ENCODE results near the gene BRMS1.

The BRMS1 gene

DNA sequence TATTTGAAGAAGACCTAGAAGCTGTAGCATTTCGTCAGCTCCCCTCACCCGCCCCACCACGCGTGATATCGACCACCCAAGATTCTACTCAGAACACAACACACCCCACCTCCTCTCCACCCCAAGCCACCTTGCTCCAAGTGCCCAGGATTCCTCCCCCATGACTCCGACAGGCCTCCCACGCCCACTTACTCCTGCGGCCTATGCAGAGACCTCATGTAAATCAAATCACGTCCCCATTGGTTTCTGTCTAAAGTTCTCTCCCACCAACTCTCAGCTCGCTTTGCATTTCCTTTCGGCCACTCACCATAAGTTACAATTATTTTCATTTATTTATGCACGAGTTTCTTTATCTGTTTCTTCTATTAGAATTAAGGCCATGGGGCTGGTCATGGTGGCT, 42.2 kb downstream of the BRMS1 start:
- no peak for DNase-seq

DNA sequence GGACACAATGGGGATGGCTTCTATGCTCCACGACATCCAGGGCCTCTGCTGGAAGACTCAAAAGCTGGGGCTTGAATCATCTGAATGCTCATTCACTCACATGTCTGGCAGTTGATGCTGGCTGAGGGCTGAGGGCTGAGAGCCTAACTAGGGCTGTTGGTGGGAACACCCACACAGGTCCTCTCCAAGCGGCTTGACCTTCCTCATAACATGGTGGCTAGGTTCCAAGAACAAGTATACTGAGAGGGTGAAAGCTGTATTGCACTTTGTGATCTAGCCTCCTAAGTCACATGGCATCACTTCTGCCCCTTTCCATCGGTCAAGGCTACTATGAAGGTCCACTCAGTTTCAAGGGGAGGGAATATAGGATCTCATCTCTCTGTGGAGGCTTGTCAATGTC, 45.7 kb downstream of the BRMS1 start:
- DNase-seq = no peak

DNA sequence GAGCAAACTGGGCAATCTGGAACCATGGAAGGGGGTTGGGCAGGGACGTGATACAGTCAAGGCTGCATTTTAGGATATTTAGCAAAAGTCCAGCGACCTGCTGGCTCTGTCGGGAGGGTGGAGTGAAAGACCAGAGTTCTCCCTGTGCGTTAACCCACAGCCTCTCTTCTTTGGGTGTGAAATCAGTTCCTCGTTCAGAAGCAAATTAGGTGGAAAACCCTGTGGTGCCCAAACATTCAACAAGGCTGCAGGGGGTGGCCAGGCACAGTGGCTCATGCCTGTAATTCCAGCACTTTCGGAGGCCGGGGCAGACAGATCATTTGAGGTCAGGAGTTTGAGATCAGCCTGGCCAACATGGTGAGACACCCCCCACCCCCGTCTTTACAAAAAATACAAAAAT, 47.3 kb downstream of the BRMS1 start:
- DNase-seq = no peak

DNA sequence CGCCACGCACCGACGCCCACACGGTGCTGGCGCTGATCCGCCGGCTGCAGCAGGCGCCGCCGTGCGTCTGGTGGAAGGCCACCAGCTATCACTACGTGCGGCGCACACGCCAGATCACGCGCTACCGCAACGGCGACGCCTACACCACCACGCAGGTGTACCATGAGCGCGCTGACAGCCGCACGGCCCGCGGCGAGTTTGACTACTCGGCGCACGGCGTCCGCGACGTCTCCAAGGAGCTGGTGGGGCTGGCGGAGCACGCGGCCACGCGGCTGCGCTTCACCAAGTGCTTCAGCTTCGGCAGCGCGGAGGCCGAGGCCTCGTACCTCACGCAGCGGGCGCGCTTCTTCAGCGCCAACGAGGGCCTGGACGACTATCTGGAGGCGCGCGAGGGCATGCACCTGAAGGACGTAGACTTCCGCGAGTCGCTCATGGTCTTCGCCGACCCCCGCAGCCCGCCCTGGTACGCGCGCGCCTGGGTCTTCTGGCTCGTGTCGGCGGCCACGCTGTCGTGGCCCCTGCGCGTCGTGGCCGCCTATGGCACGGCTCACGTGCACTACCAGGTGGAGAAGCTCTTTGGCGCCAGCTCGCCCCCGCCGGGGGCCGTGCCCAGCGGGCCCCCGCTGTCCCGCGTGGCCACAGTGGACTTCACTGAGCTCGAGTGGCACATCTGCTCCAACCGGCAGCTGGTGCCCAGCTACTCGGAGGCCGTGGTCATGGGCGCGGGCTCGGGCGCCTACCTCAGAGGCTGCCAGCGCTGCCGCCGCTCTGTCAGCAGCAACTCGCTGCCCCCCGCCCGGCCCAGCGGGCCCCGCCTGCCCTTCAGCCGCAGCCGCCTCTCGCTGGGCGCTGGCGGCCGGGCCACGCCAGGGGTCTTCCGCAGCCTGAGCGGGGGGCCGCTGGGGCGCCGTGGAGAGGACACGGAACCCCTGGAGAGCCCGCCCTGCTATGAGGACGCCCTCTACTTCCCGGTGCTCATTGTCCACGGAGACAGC, 50.0 kb downstream of the BRMS1 start:
- DNase-seq = no peak

DNA sequence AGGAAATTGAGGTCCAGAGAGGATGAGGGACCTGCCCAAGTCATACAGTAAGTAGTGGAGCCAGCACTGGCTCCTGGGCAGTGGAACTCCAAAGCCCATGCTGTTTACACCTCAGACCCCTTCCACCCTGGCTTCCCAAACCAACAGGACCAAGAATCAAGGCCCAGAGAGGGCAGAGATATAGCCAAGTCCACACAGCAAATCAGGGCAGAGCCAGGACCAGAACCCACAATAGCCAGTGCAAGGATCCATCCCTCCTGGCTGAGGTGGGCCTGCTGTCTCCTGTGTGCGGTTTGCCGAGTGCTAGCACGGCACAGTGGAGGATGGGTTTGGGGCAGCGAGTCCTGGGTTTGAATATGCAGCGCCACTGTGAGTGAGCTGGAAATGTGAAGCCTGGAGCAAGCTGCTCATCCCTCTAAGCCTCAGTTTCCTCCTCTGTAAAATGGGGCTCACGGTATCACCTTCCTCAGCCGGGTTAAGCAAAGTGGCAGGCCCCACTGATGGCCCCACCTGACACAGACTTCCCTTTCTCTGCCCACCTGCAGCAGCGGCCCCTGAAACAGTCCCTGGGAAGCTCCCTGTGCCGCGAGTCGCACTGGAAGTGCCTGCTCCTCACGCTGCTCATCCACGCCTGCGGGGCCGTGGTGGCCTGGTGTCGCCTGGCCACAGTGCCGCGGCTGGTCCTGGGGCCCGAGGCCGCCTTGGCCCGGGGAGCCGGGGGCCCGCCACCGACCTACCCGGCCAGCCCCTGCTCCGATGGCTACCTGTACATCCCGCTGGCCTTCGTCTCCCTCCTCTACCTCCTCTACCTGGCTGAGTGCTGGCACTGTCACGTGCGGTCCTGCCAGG, 50.9 kb downstream of the BRMS1 start:
- DNase-seq = no peak

DNA sequence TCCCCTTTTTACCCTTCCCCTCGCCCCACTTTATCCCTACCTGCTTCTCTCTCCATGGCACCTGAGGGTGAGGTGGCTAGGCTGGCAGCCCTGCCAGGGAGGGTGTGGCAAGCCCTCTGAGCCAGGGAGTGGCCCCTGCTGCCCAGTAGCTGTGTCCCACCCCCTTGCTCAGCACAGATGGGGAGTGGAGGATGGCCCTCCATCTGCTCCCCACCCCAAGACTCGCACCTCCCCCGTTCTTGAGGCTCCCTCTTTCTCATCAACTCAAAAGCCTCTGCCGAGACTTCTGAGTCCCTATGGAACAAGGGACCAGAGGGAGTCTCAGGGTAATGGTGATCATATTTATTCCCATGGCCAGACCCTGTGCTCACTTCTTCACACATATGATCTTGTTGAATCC, 51.6 kb downstream of the BRMS1 start:
- DNase-seq = no peak

DNA sequence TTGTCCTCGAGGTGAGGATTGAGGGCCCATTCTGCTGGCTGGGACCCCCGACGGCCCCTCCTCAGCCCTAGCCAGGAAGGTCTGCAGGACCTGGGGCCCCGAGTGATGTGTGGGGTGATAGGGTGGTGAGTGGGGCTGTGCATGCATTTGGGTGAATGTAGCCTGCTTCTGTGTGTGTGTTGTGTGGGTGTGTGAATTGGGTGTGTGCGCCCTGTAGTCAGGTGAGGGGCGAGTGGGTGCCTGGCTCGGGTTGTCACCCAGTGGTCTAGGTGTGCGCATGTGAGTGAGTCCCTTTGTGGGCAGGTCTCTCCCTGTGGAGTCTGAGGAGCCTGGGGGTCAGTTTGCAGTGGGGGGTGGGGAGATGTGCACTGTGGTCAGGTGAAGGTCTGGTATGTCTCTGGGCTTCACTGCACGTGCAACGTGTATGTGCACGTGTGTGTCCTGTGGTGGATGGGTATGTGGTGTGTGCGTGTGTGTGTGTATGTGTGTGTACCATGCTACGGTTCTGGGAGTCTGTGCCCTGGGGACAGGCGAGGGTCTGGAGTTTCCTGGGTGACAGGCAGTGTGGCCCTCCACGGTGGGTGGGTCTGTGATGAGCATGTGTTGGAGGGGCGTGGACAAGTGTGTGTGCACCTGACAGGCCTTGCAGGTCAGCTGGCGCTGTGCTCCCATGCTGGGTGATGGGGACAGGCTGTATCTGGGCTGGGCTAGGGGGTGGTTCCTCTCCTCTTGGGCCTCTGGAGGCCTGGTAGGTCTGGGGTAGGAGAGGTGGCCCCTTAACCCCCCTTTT, 52.2 kb downstream of the BRMS1 start:
- DNase-seq = no peak

DNA sequence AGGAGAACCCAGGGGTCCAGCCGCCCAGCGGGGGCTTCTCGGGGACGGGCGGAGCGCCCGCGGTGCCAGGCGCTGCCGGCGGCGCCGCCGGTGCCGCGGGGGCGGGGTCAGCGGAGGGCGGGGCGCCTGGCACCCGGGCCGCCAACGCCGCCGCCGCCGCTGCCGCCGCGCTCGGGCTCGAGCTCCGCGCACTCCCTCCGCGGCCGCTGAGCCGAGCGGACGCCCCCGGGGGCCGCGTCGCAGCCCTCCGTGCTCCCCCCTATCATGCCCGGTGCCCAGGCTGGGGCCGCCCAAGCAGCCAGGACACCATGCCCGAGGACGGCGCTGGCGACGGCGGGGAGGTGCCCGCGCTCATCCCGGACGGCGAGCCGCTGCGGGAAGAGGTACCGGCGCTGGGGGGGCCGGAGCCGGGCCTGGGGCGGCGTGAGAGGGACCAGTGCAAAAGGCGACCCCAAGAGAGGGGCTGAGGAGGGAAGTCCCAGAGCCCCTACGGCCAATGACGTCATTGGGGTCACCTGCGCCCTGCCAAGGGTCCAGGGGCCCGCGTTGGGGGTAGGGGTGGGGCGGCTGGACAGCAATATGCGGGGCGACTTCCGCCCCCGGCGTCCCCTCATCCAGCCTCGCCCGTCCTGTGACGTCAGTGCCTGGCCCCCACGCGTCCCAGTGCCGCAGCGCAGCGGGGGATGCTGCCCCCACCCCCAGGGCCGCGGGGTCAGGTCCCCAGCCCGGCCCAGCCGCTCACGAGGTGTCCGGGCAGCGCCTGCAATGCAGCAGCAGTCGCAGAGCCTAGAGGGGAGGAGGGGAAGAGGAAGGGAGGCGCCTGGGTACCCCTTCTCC, 53.0 kb downstream of the BRMS1 start, which contains the start of gene TMEM151A:
Gene TMEM151A (plus strand): TSS at position 189 of the 837 bp plus-strand sequence. CDS start 120 bp downstream, at position 309.
- DNase-seq = peak in 1 of 2 experiments; percentile 28

DNA sequence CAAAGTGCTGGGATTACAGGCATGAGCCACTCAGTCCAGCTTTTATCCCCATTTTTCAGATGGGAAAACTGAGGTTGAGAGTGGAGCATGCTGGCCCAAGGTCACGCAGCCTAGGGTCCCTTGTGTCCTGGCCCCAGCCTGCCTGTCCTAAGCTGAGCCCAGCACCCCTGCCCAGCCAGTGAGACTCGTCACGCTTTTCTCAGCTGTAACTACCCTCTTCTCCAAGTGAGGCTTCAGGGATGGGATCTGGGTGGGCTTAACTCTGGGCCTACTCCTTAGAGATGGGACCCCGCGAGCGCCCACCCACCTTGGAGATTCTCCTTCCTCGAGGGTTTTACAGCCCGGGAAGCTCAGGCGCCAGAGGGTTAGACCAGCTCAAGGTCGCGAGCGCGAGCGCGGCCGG, 53.6 kb downstream of the BRMS1 start:
- DNase-seq = no peak

DNA sequence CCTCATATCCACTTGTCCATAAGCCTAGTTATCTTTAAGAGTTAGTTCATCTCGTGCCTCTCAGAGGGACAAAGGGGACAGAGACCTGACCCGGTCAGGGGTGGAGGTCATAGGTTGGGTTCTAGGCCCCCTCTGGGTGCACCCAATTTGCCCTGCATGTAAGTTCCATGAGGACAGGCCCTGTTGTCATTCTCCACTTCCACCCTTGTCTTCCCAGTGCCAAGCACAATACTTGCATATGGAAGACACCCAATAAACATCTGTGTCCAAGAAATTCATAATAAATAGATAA, 54.6 kb downstream of the BRMS1 start:
- DNase-seq = no peak

DNA sequence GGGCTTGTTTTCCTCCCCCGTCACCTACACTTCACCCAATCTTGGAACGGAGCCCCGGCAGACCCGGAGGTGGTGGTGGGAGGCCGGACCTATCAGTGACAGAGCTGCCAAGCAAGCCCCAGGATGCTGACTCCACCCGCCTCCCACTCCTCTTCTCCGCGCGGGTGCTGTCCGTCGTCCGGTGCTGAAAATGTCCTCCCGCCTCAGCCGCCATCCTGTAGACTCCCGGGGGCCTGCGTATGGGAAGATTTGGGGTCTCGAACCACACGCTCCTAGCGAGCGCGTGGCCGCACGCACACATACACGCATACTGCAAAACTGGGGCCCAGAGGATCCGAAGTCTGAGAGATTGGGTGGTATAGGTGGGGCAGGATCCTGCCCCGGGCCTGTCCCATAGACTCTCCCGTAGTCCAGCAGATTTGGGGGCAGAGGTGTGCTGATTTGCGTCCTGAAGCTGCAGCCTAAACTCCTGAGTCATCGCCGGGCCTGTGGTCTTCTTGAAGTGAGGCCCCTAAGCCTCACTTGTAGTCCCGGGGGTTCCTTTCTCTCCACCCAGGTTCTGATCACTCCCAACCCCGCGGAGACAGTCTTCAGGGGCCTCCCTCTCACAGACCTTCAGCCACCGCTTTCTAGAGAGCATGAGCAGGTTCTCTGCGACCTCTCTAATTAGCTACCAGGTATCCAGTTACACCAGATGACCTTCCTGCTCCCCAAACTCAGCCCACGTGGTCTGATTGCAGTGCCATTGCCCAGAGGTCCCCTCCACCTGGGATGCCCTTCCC, 55.2 kb downstream of the BRMS1 start:
- peak in 1 of 2 experiments; percentile 67 for DNase-seq

DNA sequence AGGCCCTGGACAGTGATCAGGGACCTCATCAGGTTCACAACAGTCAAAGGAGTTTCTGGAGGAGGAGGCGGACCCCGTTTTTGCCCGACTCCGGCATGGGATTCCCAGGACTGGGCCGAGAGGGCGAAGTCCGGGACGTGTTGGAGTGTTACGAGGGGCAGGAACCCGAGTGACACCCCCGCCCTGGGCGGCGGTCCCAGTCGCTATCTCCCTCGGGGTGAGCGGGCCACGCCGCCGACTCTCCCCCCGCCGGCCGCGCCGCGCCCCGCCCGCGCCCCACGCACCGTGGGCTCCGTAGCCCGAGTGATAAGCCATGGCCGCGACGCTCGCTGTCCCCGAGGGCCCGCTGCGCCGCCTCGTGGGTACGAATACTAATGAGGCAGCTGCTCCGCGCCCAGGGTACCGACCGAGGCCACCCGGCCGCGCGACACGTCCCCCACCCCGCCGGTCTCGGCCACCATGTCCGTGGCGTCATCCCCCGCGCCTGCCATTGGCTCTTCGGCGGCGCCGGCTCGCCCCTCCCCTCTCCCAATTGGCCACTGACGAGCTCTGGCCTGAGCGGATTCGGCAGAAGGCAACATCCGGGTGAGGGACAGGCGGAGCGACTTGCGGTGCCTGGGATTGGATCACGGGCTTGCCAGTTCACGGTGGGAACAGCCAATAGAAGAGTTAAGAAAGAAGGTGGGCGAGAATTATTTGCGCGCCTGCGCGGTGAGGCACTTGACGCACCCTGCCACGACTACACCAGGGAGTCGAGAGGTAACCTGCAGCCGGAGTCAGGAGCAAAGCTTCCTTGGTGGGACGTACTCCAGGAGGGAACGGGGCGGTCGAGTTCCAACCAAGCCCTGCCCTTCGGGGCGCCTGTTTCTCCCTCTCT, 56.0 kb downstream of the BRMS1 start, which contains the start of gene YIF1A:
Gene YIF1A (minus strand): TSS at position 473 of the 877 bp plus-strand sequence. CDS start 158 bp downstream, at position 315.
- peak; percentile 98 to 99 for DNase-seq

DNA sequence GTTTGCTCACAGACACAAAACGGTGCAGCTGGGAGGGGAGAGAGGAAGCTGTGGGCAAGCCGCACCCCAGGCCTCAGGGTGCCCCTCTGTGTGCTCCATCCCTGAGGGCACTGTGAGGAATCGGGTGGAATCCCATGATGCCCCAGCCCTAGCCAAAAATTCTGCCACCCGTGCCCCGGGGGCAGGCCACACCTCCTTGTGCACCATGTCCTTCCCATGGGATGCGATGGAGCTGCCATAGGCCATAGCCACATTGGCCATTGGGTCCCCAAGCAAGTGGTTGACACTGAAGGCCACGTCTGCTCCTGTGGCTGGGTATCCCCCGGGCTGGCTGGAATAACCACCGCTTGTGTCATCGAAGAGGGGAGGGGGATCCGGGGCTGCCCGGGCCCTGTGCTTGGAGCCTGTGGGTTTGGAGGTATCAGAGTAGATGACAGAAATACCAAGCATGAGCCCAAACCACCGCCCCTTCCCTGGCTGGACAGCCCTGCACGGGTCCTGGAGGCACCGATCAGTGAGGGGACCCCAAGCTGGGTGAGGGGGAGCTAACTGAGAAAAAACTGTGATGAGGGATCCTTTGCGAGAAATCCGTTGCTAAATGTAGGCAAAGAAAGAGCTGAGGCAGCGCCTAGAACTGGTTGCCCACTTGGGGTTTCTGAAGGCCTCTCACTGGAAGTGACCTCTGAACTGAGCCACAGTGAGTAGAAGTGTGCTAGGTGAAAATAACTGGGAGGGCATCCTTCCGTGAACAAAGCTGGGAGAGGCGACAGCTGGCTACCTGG, 56.8 kb downstream of the BRMS1 start:
- DNase-seq = no peak
